Breast epithelium (tissue), 4 donors: ENCODE data around the gene IFT172. TPM values are rescaled to one million over a fixed set of nuclear protein-coding genes. Genes with fewer than 3 reads are reported as not detected.

Experiments used
- DNase-seq, 2 donors: peaks; one replicate each; pipeline ENCODE4 v3.0.0-alpha.2; 2019; ENCODE audit warnings: low spot score in 2 of 2
- H3K27ac ChIP-seq, 2 donors: fragments of 200-600 bp; sonication (generic) in 1 of 2; one replicate each; pipeline ENCODE4 v1.5.1; 2016 to 2019; ENCODE audit warnings: mild to moderate bottlenecking in 1 of 2
- H3K27me3 ChIP-seq, 2 donors: fragments of 200-600 bp; sonication (generic) in 1 of 2; one replicate each; pipeline versions ENCODE4 v1.5.1 to v1.6.0; 2017 to 2019; ENCODE audit warnings: control low read depth in 1 of 2, mild to moderate bottlenecking in 1 of 2
- H3K36me3 ChIP-seq: fragments of 200-600 bp; one replicate; pipeline ENCODE4 v1.5.1; 2019
- H3K4me1 ChIP-seq, 2 donors: fragments of 200-600 bp; sonication (generic); one replicate each; pipeline ENCODE4 v1.5.1; 2016 to 2019; ENCODE audit warnings: control low read depth in 1 of 2
- H3K4me3 ChIP-seq, 3 donors: fragments of 200-600 bp; sonication (generic); 1 replicate in 2 of 3; 2 replicates in 1 of 3; pipeline ENCODE4 v1.5.1; 2016 to 2019; ENCODE audit warnings: mild to moderate bottlenecking in 3 of 3, moderate library complexity in 2 of 3
- H3K9me3 ChIP-seq, 2 donors: fragments of 200-600 bp; sonication (generic) in 1 of 2; one replicate each; pipeline ENCODE4 v1.5.1; 2016 to 2019; ENCODE audit warnings: control low read depth in 1 of 2
- CTCF ChIP-seq, 3 donors: fragments of 450-650 bp; IDR thresholded peaks; one replicate each; pipeline ENCODE4 v1.5.1; 2016 to 2017; ENCODE audit warnings: antibody characterized with exemption in 3 of 3, mild to moderate bottlenecking in 3 of 3, moderate library complexity in 3 of 3
- POLR2A ChIP-seq: fragments of 450-650 bp; IDR thresholded peaks from one replicate; pipeline ENCODE4 v1.6.1; 2016; ENCODE audit warnings: antibody characterized with exemption, mild to moderate bottlenecking, moderate library complexity
- POLR2AphosphoS5 ChIP-seq, 3 donors: sonication (generic); formaldehyde crosslinking; IDR thresholded peaks; one replicate each; pipeline ENCODE4 v1.6.1; 2017; ENCODE audit warnings: antibody characterized with exemption in 3 of 3
- intact Hi-C: fragments of 100-400 bp; cut with DNase I; formaldehyde crosslinking; loops from one replicate; pipeline ENCODE4 v1.15.1; 2023; ENCODE audit warnings: low total_unique reads
- total RNA-seq, 3 donors: library from RNA; depleted of rRNA; stranded (reverse); fragments of >200 nt; gene quantifications; one replicate each; pipeline ENCODE4 v1.1.0, GENCODE V29; 2016

The IFT172 gene
- total RNA-seq, 3 donors from 2014 or later = 28.2 to 51.5 (median 32.1) TPM

GRCh38 chr2:27398962-27399361 is 90.6 kb downstream of the IFT172 start:
- DNase-seq = no peak
- intact Hi-C loops = no loop called here
- no peak for TF ChIP-seq POLR2A
- TF ChIP-seq POLR2AphosphoS5 (IDR thresholded peaks at IDR 0.05) = no peak
- TF ChIP-seq CTCF (IDR thresholded peaks at IDR 0.05) = no peak
- Histone ChIP-seq H3K27ac (no peak overlapping the region), H3K4me1 (no peaks in the 10 kb centered on the region), H3K9me3 (no peaks in the 10 kb centered on the region), H3K4me3 (no peak overlapping the region), H3K36me3 (no peaks in the 10 kb centered on the region), H3K27me3 (no peaks in the 10 kb centered on the region)

Other genes starting within 250 kb of the IFT172 start
- under 1 TPM in 1 of 3 donors, not detected in 2; 0.33 TPM for gene SLC30A3, start 226.7 kb downstream of the IFT172 start, total RNA-seq
- gene DNAJC5G, start 214.3 kb downstream of the IFT172 start, total RNA-seq = not detected
- gene TRIM54, start 207.3 kb downstream of the IFT172 start, total RNA-seq = under 1 TPM in 2 of 3 donors, not detected in 1; 0.15 to 0.66 TPM
- 1 to 10 TPM in 2 of 3 donors, under 1 TPM in 1; 0.80 to 8.8 (median 4.6) TPM for gene UCN, start 181.3 kb downstream of the IFT172 start, total RNA-seq
- 10 to 100 TPM; 72.8 to 95.1 (median 79.4) TPM for gene MPV17, start 166.6 kb downstream of the IFT172 start, total RNA-seq
- gene GTF3C2, start 133.0 kb downstream of the IFT172 start, total RNA-seq = 10 to 100 TPM; 32.6 to 63.5 (median 55.7) TPM
- 10 to 100 TPM; 38.1 to 48.9 (median 47.9) TPM for gene EIF2B4, start 119.4 kb downstream of the IFT172 start, total RNA-seq
- 100 to 1,000 TPM; 109 to 121 (median 116) TPM for gene SNX17, start 119.1 kb downstream of the IFT172 start, total RNA-seq
- gene ZNF513, start 109.0 kb downstream of the IFT172 start, total RNA-seq = 10 to 100 TPM in 2 of 3 donors, 1 to 10 TPM in 1; 5.9 to 22.5 (median 15.7) TPM
- gene PPM1G, start 80.2 kb downstream of the IFT172 start, total RNA-seq = 10 to 100 TPM; 46.2 to 59.0 (median 54.4) TPM
- gene NRBP1, start 61.1 kb downstream of the IFT172 start, total RNA-seq = 10 to 100 TPM; 70.5 to 87.5 (median 80.3) TPM
- 10 to 100 TPM in 2 of 3 donors, 1 to 10 TPM in 1; 3.8 to 31.2 (median 14.7) TPM for gene KRTCAP3, start 47.4 kb downstream of the IFT172 start, total RNA-seq
- gene FNDC4, start 5.5 kb upstream of the IFT172 start, total RNA-seq = 10 to 100 TPM; 12.4 to 57.7 (median 57.3) TPM
- 1 to 10 TPM in 2 of 3 donors, not detected in 1; 1.8 to 3.9 TPM for gene GCKR, start 7.1 kb upstream of the IFT172 start, total RNA-seq
- 10 to 100 TPM; 28.8 to 42.7 (median 39.7) TPM for gene ZNF512, start 93.3 kb upstream of the IFT172 start, total RNA-seq
- 1 to 10 TPM; 4.9 to 8.9 (median 5.1) TPM for gene CCDC121, start 139.3 kb upstream of the IFT172 start, total RNA-seq
- 10 to 100 TPM; 24.2 to 30.3 (median 25.6) TPM for gene GPN1, start 139.3 kb upstream of the IFT172 start, total RNA-seq
- 10 to 100 TPM; 21.4 to 34.2 (median 25.9) TPM for gene SUPT7L, start 173.9 kb upstream of the IFT172 start, total RNA-seq
- 10 to 100 TPM; 23.3 to 27.1 (median 24.3) TPM for gene SLC4A1AP, start 174.1 kb upstream of the IFT172 start, total RNA-seq